ENCODE results near the gene ARHGDIA.

ARHGDIA gene

DNA sequence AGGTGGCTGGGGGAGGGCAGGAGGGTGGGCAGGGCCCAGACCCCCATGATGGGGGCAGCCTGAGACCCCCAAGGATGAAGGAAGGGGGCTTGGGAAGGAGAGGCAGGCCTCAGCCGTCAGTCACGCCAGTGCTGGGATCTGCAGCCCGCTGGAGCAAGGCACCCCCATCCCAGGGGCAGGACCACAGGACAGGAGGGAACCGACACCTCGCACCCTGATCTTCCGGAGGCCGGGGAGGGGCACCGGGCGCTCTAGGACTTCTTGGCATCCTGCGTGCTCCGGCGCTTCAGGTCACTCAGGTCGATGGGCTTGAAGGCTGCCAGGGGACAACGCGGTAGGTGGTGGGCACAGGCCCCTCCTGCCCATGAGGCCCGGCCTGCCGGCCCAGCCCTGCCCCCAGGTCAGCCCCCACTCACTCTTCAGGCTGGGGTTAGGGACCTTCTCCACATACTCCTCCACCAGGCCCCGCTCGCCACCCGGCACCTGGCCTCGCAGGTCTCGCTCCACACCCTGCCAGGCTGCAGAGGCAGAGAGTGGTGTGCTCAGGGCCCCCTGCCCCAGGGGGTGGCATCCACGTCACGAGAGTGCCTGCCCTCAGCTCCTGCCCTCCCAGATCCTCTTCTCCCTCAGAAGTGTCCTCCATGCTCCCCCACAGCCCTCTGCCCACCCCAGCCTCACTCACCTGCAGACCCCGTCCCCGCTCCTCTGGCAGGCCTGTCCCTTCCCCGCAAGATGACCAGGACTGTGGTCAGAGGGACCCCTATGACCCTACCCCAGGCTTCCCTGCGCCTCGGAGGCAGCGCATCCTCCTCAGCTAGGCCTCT lies 47.9 kb downstream of the ARHGDIA start:
- no peak for DNase-seq (ENCODE audit: low spot score)

DNA sequence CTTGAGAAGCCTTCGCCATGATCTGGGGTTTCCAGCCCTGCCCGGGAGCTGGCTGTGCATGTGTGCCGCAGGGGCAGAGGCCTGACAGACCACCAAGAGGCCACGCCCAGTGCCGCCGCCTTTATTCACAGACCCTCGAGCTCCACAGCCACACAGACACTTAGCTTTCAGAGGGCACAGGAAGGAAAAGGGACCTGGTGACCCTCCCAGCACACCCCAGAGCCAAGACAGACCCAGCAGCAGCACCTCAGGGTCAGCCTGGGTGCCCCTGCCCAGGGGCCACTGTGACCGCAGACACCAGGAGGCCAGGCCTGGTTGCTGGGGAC lies 48.9 kb downstream of the ARHGDIA start:
- DNase-seq (ENCODE audit: low spot score): no peak

DNA sequence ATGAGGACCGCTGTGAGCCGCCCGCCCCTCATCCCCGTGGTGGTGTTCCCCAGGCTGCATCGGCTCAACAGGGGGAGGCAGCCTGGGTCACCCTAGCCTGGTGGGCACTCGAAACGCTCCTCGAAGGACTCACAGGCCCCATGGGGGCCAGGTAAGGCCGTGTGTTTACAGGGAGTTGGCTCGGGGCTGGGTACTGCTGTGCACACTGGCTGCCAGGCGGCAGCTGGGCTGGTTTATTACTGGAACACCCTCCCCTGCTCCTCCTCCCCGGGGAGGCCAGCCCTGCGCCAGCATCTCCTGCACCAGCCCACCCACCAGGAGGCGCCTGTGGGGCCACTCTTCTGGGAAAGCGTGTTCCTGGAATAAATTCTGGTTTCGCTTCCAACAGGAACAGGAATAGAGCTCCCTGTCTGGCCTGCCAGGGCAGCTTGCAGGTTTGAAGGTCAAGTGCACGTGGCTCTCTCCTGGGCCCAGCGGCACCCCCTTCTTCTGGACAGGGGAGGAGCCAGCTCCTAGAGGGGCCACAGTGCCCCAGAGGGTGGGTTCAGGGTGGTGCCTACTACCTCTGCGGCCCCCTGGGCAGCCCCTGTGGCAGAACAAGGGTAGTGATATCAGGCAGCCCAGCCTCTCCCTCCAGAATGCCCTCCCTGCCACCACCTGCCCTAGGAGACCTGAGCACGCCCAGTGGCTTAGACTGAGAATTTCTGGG lies 49.4 kb downstream of the ARHGDIA start:
- no peak for DNase-seq (ENCODE audit: low spot score)

DNA sequence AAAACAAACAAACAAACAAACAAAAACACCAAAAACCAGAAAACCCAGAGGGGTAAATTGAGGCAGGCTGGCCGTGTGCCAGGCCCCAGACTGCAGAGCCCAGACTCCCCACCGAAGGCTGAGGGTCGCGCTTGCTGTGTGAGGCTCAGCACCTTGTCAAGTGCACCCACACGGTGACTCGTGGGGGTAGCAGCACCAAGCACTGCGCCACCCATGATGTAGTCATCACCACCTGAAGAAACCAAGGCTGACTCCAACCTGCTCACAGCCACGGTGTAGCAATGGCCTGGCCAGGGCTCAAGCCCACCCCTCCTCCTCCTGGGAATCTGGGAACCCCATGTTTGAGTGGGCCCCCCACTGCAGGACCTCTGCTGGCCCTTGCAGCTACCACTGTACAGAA lies 50.0 kb downstream of the ARHGDIA start:
- no peak for DNase-seq (ENCODE audit: low spot score)

DNA sequence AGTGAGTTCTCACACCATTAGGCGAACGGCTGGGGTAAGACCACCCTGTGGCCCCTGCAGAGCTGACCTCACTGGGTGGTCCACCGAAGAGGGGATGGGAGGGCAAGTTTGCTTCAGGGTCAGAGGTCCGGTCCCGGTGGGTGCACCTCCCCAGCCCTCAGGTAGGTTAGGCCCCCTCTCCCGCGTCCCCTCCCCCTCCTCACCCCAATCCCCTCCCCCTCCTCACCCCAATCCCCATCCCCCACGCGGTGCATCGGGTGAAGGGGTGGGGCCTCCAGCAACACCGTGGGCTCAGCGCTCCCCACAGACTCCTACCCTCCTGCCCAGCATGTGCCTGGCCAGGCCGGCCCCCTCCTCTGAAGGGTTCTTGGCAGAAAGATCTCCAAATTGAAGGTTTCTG lies 51.4 kb downstream of the ARHGDIA start:
- DNase-seq (ENCODE audit: low spot score): no peak

DNA sequence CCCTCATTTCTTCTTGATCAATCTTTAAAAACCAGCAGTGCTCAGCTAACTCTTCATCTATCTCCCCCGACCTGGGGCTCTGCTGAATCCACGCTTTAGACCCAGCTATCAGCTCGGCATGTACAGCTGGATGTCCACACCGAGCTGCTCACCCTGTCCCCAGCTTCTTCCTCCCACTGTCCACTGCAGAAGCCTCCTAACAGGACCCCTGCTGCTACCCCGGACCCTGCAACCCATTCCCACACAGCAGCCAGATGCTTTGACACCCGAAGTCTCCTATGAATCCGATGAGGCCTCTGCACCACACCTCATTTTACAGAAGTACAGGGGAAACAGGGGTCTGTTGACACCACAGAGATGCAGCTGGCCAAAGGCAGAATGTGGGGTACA lies 53.4 kb downstream of the ARHGDIA start:
- no peak for DNase-seq (ENCODE audit: low spot score)

Data from CD4-positive, alpha-beta T cell treated with Interleukin-6 at 100 ng/mL for 8 hours (primary cell).